Activated T-cell treated with anti-CD3 and anti-CD28 coated beads for 1 hour (primary cell): ENCODE data around the gene SEMA4C.

Experiments used
- DNase-seq: peaks from one replicate; pipeline ENCODE4 v3.0.0-alpha.2; 2020; ENCODE audit warnings: low read depth

Gene SEMA4C

GRCh38 chr2:96819876-96820511 lies 49.9 kb downstream of the SEMA4C start:
- no peak for DNase-seq

DNA sequence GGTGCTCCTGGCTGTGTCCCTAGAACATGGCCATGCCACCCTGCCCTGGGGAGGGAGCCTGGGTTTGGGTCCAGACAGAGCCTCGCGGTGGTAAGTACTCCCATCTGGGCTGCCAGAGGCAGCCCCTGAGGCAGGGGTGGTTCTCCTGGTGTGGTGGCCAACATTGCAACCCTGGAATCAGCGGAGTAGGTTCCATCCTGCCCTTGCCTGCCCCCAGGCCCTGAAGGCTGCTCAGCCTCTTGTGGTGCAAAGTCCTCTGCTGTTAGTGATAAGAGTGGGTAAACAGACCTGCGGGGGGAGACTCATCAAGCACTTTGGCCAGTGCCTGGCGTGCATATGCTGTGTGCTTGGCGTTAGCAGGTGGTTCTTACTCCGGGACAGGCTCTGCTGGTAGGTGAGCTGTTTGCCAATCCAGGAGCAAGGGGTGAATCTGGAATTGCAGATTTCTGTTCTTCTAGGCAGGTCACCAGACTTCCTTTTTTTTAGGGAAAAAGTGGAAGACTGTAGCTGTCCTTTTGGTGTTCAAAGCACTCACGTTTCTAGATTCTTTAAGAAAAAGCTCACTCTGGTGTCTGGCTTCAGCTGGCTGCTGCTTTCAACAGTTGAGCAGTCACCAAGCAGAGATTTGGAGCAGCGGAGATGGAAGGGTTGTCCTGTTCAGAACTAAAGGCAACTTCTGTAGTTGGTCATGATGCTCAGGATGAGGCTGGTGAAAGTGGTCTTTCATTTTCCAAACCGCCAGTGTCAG lies 50.6 kb downstream of the SEMA4C start:
- DNase-seq: no peak

DNA sequence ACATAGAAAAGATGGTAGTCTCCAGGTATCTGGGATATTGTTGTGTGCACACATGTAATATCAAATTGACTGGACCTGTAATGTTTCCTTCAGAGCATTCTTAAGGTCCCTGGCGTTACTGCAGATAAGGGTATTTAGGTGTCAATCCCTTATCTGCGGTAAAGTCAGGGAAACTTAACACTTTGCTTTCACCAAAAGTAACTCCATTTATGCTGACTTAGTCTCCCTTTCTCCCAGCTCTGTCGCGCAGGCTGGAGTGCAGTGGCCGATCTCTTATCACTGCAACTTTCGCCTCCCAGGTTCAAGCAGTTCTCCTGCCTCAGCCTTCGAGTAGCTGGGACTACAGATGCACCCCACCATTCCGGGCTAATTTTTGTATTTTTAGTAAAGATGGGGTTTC lies 52.0 kb downstream of the SEMA4C start:
- DNase-seq: no peak

DNA sequence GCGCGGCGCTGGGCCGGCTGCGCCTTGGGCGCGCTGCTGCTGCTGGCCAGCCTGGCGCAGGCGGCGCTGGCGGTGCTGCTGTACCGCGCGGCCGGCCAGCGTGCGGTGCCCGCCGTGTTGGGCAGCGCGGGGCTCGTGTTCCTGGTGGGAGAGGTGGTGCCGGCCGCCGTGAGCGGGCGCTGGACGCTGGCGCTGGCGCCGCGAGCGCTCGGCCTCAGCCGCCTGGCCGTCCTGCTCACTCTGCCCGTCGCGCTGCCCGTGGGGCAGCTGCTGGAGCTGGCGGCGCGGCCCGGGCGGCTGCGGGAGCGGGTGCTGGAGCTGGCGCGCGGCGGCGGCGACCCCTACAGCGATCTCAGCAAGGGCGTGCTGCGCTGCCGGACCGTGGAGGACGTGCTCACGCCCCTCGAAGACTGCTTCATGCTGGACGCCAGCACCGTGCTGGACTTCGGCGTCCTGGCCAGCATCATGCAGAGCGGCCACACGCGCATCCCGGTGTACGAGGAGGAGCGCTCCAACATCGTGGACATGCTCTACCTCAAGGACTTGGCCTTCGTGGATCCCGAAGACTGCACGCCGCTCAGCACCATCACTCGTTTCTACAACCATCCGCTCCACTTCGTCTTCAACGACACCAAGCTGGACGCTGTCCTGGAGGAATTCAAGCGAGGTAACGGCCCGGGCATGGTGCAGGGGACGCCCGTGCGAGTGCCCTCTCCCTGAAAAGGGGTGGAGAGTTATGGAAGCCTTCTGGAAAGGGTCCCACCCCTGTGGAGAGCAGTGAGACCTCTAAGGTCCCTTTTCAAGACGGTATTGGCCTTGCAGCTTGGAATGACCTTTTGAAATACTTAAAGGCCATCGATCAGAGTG lies 52.8 kb downstream of the SEMA4C start:
- DNase-seq: no peak

DNA sequence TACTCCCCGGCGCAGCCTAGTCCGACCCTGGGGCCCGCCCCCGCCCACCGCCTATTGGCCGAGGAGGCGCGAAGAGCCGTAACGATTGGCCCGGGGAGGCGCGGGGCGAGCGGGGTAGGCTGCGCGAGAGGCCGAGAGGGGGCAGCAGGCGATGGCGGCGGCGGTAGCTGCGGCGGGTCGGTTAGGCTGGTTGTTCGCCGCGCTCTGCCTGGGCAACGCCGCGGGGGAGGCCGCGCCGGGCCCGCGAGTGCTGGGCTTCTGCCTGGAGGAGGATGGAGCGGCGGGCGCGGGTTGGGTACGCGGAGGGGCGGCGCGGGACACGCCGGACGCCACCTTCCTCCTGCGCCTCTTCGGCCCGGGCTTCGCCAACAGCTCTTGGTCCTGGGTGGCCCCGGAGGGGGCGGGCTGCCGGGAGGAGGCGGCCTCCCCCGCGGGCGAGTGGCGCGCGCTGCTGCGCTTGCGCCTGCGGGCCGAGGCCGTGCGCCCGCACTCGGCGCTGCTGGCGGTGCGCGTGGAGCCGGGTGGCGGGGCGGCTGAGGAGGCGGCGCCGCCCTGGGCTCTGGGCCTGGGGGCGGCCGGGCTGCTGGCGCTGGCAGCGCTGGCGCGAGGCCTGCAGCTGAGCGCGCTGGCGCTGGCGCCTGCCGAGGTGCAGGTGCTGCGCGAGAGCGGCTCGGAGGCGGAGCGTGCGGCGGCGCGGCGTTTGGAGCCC lies 53.6 kb downstream of the SEMA4C start, which contains the start of gene CNNM3:
TSS of gene CNNM3 (plus strand) at position 142 of the 709 bp plus-strand sequence. CDS start at position 152, 10 bp downstream.
- DNase-seq: peak; percentile 96

DNA sequence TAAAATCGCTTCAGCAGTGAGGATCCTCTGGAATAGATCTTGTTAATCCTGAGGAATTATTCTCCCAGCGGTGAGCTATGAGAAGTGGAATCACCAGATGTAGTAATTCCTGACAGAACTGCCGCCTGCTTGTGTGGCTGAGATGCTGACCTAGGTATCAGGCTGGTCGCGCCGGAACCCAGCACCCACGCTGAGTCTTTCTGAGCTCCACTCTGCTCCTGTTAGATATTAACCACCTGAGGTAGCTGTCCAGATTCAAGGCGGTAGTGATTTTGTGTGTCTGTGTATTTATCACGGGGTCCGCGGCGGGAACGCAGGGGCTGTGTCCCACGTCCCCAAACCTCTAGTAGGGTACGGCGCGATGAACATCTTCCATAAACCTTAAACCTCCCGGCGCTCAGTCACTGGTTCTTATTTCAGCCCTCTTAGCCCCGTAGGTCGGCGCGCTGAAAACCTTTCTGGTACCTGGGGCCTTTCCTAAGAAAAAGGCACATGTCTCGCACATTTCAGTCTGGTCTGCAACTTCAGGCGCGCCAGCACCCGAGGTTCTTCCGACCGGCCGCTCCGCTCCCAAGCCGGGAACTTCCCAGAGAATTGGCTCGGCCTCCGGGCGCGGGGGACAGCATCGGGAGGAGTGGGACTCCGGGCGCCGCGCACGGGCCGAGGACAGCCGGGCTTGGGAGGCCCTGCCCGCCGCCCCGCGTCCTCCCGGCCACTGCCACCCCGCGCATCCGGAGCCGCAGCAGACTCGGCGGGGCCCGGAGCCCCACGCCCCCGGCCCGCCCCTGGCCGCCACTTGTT lies 54.4 kb downstream of the SEMA4C start:
- peak; percentile 28 for DNase-seq

- no peak for DNase-seq
Observed at GRCh38 chr2:96813656-96814055, 56.2 kb downstream of the SEMA4C start.

GRCh38 chr2:96811917-96812316 lies 58.0 kb downstream of the SEMA4C start:
- DNase-seq: no peak

DNA sequence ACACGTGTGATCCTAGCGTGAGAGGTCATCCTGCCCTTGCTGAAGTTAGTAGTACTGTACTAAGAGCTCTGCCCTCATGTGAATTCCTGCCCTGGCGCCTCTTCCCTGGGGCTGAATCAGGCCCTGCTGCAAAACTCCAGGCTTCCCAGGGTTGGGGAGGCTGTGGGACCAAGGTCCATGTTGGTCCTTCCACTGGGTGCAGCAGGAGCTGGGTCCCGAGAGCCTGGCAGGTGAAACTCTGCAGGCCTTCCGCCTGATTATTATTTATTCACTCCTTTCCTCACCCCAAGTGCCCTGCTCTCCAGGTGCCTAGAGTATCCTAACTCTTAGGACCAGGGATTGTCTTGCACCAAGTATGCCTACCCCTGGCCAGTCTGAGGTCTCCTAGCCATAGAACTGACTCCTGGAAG lies 59.1 kb downstream of the SEMA4C start:
- no peak for DNase-seq

DNA sequence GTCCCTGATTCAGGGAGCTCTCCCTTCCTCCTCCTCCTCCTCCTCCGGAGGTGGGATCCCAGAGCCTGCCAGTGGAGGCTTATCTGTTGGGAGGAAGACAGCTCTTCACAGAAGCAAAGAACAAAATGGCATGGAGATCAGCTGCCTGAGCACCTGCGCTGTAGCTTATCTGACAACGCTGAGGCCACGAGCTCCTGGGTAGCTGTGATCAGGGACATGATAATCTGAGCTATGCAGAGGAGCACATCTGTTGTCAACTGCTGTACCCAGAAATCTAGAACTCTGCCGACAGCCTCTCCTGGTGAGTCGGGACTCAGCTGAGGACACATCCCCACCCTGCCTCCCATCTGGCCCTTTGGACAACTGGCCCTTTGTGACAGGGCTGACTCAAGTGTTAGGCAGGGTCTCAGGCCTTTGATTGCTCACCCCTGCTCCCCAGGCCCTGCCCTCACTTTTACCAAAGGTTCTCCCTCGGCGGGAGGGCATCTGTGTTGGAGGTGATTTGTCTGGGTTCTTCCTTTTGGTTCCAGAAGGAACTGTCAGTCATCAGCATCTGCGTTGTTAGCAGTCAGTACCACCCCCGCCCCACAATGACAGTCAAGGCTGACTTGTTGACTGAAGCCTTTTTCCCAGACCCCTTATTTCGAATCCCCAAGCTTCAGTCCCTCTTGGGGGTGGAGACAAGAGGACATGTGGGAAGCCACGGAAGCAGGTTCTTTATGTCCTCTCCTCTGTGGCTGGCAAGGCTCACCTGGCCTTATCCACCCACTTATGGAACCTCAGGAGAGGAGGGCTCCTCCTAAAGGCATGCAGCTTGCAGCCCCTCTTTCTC lies 59.7 kb downstream of the SEMA4C start:
- DNase-seq: no peak
